Forelimb muscle (tissue), 1 donor: ENCODE data around the gene IMPA2. TPM values are rescaled to one million over a fixed set of nuclear protein-coding genes. Genes with fewer than 3 reads are reported as not detected.
"Not testable (repeated sequence)": the region's sequence is repeated elsewhere in the genome, so short reads cannot be mapped to it uniquely, and the experiment has no call there.

ENCODE experiments used
- DNase-seq: peaks from one replicate; pipeline ENCODE4 v3.0.0-alpha.2; 2013; ENCODE audit warnings: low read depth
- polyA plus RNA-seq: library from polyadenylated mRNA; unstranded; fragments of 120-200 nt; gene quantifications from one replicate; pipeline ENCODE4 v1.2.1, GENCODE V29; 2013; ENCODE audit not compliant: insufficient read length

Gene IMPA2
- 20.9 TPM for polyA plus RNA-seq

DNA sequence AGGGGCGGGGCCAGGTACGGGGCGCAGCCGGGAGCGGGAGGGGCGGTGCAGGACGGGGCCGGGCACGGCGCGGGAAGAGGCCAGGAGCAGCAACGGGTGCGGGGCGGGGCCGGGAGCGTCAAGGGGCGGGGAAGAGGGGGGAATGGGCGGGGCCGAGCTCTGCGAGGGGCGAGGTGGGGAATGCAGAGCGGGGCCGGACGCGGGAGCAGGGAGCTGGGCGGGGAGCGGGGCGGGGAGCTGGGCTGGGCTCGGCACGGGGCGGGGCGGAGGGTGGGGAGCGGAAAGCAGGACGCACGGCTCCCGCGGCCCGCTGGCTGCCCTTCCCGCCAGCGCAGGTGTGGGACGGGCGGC, at the start of gene IMPA2:
TSS of gene IMPA2 (plus strand) at position 316 of the 351 bp plus-strand sequence. CDS start 163 bp downstream, outside the sequence.
- DNase-seq, result no peak

DNA sequence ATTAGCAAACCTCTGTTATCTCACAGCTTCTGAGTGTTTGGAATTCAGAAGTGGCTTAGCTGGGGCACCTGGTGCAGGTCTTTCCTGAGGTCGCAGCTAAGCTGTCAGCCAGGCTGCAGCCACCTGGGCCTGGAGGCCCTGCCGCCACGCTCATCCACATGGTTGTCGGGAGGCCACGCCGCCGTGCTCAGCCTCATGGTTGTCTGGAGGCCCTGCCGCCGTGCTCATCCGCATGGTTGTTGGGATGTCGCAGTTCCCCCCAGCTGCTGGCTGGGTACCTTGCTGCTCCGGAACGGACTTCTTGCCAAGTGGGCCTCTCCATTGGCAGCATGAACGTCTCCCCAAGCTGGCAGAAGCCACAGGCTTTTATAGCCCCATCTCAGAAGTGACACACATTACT, 48.9 kb upstream of the IMPA2 start:
- no peak for DNase-seq

DNA sequence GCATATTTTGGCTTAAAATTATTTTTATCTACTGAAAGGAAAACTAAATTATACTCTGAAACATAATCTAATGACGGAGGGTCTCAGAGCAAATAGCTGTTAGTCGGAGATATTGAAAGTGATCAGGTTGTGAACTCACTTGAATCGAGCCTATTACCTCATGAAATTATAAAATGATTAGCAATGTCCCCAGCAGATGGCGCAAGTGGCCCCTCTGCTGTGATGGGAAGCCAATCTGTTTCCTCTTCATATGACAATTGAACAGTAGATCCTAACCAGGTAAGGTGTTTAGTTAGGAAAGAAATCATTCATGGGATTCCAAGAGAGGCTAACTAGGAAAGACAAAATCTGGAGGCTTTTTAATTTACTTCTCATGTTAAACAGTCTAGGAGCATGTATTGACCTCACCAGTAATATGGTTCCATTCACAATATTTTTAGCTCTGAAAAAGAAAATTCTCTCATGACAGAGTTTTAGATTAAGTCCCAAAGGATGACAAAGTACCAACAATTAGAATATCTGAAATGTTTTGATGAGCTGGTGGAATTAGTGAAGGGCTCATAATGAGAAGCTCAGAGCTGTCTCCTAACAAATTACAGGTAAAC, 43.3 kb upstream of the IMPA2 start:
- DNase-seq, result no peak

DNA sequence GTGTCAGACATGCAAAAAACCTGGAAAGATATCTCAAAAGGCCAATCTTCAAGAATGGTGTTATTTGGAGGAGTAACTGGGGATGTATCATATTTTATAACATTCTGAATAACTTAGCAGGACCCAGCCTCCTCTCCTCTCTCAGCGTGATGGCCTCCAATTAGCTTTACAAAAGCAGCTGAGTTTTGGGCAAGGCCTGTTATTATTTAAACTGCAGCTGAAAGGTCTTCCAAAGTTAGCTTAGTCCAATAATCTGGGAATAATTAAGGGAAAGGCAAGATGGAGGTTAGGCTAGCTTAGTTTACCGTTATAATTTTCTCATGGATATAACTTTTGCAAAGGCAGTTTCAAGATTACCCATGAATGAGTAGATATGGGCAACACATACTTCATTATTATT, 40.4 kb upstream of the IMPA2 start:
- no peak for DNase-seq

DNA sequence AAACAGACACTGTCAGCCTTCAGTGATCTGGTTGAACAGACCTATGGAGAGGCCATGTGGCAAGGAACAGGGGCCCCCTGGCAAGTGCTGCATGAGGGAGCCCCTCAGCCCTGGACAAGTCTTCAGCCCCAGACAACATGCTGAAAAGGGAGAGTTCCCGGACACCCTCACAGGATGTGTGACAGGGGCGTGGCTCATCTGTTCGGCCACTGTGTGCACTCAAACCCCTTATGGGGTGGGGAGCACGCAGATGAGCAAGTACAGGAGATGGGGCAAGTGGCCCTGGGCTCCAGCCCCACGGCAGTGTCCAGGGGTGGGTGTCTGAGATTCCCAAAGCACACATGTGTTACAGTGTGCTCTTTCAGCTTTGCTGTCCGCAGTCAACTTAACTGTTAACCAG, 37.8 kb upstream of the IMPA2 start:
- DNase-seq, result no peak

DNA sequence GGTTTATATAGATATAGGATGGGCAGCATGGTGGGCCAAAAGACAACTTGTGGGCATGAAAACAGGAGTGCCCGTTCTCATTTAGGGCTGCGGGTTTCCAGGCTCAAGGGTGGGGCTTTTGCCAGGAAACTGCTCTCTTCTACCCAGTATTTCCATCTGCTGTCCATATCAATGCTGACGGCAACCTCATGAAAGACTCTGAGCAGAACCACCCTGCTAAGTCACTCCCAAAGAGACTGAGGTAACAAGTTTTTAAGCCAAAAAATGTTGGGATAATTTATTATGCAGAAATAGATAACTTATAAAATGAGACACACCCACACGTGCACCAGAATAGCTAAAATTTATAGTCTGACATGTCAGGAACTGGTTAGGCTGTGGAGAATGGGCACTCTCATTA, 37.1 kb upstream of the IMPA2 start:
- no peak for DNase-seq

DNA sequence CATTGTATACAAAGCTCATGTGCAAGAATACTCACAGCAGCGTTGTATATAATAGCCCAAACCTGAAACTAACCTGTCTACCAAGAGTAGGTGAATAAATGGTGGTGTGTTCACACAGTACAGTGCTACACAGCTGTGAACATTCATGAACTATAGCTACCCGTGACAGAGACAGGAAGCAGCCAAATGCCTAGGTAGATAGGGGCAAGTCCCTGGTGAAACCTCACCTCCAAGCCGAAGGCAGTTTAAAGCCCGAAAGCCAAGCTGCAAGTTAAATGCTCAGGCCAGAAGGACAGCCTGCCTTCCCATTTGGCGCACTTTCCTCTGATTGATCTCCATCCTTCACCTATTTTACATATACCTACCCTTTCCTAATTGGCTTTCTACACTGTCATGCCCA, 36.5 kb upstream of the IMPA2 start:
- no peak for DNase-seq

DNA sequence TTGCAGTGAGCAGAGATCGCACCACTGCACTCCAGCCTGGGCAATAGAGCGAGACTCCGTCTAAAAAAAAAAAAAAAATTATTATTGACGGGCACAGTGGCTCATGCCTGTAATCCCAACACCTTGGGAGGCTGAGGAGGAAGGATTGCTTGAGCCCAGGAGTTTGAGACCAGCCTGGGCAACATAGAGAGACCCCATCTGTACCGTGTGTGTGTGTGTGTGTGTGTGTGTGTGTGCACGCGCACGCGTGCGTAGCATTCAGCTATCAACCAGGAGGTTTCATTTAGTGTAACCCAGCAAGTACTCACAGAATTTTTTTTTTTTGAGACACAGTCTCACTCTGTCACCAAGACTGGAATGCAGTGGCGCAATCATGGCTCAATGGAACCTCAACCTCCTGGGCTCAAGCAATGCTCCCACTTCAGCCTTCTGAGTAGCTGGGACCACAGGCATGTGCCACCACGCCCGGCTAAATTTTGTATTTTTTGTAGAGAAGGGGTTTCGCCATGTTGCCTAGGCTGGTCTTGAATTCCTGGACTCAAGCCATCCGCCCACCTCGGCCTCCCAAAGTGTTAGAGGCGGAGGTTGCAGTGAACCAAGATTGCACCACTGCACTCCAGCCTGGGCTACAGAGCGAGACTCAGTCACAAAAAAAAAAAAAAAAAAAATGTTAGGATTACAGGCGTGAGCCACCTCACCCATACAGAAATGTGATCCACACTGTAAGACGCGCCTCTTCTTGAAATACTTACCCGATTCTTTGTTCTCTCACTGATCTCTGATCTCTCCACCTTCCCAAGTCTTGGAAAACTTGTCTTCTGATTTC, 35.3 kb upstream of the IMPA2 start:
- DNase-seq, result not testable (repeated sequence)

DNA sequence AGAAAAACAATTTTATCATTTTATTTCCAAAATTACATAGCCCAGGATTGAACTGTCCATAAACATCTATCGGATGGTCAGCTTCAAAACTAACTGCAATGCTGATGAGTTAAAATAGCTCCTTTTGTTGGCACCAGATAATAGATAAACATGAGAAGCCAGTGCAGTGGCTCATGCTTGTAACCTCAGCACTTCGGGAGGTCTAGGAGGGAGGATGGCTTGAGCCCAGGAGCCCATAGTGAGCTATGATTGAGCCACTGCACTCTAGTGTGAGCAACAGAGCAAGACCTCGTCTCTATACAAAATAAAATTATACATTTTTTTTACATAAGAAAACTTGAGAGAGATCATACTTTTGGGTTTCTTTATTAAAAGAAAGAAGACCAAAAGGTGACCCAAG, 34.6 kb upstream of the IMPA2 start:
- no peak for DNase-seq

DNA sequence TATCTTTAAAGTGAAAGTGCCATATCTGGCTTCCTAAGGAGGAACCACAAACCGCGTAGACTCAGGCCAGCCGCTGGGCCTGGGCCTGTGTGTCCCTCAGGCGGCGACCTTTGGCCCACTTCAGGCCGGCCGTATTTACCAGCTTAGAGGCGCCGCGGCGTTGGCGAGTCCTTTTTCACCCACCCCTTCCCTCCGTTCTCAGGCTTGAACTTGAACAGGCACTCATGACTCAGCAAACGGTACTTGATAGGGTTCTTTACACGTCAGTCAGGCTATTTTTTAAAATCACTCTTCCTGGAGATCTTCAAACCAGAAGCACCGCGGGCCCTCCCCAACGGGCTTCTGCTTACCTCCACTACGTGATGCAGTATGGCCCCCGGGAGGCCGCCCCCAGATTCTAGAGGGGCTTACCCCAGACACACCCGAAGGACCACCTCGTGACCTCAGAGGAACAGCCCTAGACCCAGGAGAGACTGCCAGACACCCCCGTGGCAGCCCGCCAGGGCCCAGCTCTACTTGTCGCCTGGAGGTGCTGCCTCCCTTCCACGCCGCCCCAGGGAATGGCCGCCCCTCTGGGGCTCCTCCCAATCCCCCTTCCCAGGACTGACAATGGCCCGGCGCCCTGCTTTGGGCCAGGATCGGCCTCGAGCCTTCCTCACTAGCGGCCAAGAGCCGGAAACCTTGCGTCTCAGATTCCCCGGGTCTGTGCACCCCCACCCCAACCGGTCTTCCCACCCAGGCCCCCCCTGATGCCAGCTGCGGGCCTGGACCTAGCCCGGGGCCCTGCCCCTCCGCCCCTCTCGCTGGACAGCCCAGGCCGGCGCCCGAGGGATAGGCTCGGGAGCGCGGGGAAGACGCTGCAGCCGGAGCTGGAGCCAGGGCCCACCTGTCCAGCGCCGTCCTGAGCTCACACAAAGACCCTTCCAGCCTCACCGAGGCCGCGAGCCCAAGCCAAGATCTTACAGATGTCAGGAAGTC, 33.8 kb upstream of the IMPA2 start:
- peak; percentile 72 for DNase-seq

DNA sequence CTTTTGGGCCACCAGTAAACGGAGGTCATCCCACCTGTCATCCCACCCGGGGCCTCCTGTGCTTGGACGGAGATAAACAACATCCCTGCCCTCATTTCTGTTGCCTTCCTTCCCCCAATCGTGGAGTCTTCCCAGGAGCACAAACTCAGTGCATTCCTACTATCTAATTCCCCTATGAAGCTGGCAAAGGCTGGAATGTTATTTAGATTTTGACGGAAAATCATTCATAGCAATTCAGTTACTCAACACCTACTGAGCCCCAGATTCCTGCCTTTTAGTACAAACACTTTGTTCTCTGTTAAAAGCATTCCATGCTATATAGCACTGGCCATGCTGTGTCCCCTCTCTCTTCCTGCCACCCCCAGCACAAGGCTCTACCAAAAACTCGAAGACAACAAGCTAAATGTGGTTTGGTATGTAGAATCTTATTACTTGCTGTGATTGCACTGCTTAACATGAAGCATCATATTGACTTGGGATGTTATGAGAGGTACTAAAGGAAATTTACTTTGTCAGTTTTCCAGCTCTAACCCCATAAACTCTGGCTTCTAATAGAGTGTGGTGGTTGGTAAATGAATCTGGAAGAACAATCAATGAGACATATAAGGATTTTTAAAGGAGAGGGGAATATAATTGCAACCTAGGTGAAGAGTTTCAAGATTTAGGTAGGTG, 32.3 kb upstream of the IMPA2 start:
- no peak for DNase-seq

DNA sequence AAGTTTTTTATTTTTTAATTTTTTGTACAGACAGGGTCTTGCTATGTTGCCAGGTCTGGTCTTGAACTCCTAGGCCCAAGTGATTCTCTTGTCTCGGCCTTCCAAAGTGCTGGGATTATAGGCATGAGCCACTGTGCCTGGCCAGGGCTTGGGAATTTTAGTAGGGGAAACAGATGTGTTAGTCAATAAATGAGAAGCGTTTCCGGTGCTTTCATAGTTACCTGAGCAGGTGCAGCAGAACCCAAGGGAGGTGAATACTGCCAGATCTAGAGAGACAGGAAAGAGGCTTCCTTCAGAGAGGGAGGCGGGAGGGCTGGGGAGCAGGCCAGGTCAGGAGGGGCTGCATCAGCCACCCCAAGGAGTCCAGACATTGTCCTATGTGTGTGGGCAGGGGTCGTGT, 30.5 kb upstream of the IMPA2 start:
- DNase-seq, result no peak

DNA sequence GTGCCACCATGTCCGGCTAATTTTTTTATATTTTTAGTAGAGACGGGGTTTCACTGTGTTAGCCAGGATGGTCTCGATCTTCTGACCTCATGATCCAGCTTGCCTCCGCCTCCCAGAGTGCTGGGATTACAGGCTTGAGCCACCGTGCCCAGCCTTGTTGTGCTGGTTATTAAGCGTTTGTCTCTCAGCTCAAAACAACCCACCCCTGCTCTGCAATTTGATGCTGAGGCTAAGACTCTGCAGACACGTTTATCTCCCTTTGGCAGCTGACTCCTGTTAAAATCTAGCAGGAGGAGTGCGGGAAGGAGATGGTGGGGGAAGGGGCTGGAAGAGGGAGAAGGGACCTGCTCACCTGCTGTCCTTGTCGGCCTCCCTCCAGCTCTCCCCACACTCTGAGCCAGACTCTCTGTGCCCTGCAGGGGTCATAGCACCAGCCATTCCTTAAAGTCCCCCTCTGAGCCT, 29.9 kb upstream of the IMPA2 start:
- no peak for DNase-seq

DNA sequence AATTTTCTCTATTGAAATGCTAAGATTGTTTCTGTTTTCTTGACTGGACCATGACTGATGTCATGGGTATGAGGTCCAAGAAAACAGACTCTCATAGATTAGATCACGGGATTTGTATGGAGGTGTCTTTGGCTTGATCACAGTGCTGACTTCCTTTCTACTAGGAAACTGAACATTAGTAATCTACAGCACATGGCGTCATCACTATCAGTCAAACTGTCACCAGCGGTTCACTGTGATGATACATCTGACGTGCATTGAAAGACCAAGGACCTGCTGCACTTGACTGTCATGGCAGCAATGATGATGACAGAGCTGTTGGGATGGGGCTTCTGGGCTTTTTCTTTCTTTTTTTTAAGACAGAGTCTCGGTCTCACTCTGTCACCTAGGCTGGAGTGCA, 28.2 kb upstream of the IMPA2 start:
- no peak for DNase-seq

DNA sequence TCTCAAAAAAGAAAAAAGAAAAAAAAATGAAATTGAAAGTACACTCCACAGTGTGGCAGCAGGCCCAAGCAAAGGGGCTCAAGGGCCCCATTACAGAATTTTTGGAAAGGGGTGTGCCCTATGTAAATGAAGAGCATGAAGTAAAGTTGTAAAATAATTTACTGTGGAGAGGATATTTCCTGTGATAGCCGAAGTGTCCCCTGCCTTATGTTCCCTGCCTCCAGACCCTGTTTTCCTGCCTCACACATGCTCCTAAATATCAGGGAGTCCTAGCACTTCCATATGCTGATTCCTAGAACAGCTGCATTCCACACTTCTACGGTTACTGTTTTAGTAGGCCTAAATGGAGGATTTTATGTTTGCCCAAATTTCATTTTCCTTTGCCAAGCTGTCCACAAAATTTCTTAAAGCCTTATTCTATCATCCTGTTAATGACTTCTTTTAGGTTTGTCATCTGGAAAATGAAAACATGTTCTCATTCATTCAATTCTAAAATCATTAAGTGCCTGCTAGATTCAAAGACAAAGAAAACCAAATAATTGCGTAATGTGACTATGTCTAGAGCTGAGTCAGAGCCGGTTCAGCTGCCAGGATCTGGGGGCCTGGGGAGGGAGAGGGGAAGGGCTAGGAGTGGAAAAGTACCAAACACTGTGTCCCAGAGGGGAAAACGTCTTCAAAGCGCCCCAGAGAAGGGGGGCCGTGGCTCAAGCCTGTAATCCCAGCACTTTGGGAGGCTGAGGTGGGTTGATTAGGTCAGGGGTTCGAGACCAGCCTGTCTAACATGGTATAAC, 25.9 kb upstream of the IMPA2 start:
- DNase-seq, result no peak

DNA sequence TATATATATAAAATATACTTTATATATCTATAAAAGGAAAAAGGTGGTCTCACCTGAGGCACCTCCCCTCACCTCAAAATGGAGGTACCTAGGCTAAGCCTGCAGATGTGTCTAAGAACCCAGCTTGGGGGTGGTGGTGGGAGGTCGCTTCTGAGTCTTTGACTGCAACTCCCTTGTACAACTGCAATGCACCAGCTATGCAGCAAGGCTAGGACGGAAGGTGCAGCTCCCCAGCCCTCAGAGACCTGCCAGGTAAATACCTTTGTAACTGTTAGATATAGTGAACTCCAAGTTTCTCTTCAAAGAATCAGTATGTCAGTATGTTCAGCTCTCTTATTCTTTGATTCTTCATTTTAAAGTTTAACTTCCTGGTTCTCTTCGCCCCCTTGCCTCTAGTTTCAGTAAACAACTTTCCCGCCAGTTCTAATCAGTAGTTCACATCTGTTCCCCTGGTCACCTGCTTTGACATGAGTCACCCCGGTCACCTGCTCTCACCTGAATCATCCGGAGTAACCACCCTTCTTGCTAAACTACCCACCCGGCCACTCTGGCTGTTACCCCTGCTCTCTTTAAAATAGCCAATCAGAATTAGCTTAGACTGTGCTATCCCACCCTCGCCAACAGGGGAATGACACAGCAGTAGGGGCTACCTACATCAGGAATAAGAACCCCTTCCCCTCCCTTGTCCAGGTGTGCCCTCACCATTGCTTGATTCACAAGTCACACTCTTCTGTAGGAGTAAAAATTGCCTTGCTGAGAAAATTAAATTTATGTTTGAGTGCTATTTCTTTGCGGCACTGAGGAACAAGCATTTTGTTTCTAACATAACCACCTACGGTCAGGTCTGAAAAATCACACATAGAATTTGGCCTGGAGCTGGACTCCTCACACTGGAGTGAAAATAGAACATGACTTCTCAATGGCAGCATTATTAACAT, 24.7 kb upstream of the IMPA2 start:
- no peak for DNase-seq

DNA sequence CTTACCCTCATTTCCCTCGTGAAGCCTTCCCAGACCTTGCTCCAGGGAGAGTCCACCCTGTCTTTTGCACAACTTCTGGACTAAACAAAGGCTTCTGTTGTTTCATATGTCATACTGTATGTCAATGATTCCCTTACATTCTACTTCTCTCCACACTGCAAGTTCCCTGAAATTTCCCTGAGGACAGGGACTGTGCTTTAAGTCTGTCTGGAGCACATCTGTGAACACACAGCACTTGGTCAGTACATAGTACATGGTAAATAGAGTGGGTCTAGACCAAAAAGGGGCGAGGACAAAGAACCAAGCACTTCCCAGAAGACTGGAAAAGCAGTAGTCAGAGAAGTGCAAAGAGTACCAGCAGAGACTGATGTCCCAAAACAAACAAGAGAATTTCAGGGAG, 23.7 kb upstream of the IMPA2 start:
- no peak for DNase-seq

DNA sequence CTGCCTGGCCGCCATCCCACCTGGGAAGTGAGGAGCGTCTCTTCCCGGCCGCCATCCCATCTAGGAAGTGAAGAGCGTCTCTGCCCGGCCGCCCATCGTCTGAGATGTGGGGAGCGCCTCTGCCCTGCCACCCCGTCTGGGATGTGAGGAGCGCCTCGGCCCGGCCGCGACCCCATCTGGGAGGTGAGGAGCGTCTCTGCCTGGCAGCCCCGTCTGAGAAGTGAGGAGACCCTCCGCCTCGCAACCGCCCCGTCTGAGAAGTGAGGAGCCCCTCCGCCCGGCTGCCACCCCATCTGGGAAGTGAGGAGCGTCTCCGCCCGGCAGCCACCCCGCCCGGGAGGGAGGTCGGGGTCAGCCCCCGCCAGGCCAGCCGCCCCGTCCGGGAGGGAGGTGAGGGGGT, 21.7 kb upstream of the IMPA2 start:
- not testable (repeated sequence) for DNase-seq

DNA sequence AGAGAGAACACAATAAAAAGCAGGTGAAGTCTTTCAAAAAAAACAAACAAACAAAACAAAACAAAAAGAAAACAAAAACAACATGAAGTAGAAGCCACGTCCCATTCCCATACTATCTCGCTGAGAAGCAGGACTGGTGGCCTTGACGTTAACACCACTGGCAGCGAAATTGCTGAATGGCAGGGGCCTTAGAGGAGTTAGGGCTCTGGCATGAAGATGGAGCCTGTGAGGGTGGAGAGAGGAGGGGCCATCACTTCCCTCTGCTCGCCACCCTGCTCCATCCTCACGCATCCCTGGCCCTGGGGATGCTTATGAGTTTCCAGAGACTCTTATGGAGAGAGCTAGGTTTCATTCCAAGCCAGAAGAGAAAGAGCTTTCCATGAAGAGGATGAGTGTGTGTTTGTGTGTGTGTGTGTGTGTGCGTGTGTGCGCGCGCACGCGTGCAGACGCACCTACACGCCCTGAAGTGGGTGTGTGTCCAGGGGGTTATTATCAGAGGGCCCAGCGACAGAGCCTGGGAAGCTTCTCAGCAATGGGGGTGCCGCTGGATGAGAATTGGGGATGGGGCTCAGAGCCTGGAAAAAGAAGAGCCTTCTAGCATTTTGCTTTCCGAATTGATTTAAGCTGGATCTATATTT, 20.4 kb upstream of the IMPA2 start:
- no peak for DNase-seq
